H9 (cell line): ENCODE results near the gene MIEF1. TPM values are rescaled to one million over a fixed set of nuclear protein-coding genes. Genes with fewer than 3 reads are reported as not detected.

Experiments used
- DNase-seq: peaks from one replicate; pipeline ENCODE4 v3.0.0-alpha.2; 2017
- H2AFZ ChIP-seq: one replicate; pipeline ENCODE4 v1.6.1; 2013; ENCODE audit warnings: mild to moderate bottlenecking, low read length, control low read depth, moderate library complexity
- H2AK5ac ChIP-seq: 2 replicates; pipeline ENCODE4 v1.6.1; 2013; ENCODE audit warnings: low read length, control low read depth, mixed read lengths; ENCODE audit not compliant: insufficient read length
- H2BK120ac ChIP-seq: one replicate; pipeline ENCODE4 v1.6.1; 2013; ENCODE audit warnings: low read depth, mild to moderate bottlenecking, low read length, control low read depth, inconsistent platforms; ENCODE audit not compliant: poor library complexity, severe bottlenecking
- H2BK12ac ChIP-seq: 2 replicates; pipeline ENCODE4 v1.6.1; 2013; ENCODE audit warnings: low read length, control low read depth, mixed read lengths, low read depth; ENCODE audit not compliant: insufficient read length
- H2BK15ac ChIP-seq: 2 replicates; pipeline ENCODE4 v1.6.1; 2013; ENCODE audit warnings: low read depth, low read length, control low read depth
- H2BK20ac ChIP-seq: one replicate; pipeline ENCODE4 v1.6.1; 2013; ENCODE audit warnings: low read depth, mild to moderate bottlenecking, low read length, control low read depth, inconsistent platforms; ENCODE audit not compliant: poor library complexity, severe bottlenecking
- H2BK5ac ChIP-seq: 2 replicates; pipeline ENCODE4 v1.6.1; 2013; ENCODE audit warnings: low read length, control low read depth, mixed read lengths; ENCODE audit not compliant: insufficient read length
- H3K14ac ChIP-seq: 2 replicates; pipeline ENCODE4 v1.6.1; 2013; ENCODE audit warnings: low read length, control low read depth; ENCODE audit not compliant: insufficient read depth
- H3K18ac ChIP-seq: 2 replicates; pipeline ENCODE4 v1.6.1; 2013; ENCODE audit warnings: low read depth, mild to moderate bottlenecking, mixed read lengths, low read length, control low read depth; ENCODE audit not compliant: insufficient read length
- H3K23ac ChIP-seq: 2 replicates; pipeline ENCODE4 v1.6.1; 2013; ENCODE audit warnings: low read length, control low read depth, mixed read lengths, low read depth; ENCODE audit not compliant: insufficient read length
- H3K23me2 ChIP-seq: 2 replicates; pipeline ENCODE4 v1.6.1; 2013; ENCODE audit warnings: low read depth, mild to moderate bottlenecking, mixed read lengths, low read length, control low read depth; ENCODE audit not compliant: insufficient read length, poor library complexity, severe bottlenecking
- H3K27ac ChIP-seq: 2 replicates; pipeline ENCODE4 v1.5.1; 2013; ENCODE audit warnings: low read length, control low read depth, mixed read lengths, low read depth; ENCODE audit not compliant: insufficient read length
- H3K27me3 ChIP-seq: 2 replicates; pipeline ENCODE4 v1.6.1; 2013; ENCODE audit warnings: low read length, control low read depth, inconsistent platforms; ENCODE audit not compliant: insufficient read depth
- H3K4ac ChIP-seq: 2 replicates; pipeline ENCODE4 v1.6.1; 2013; ENCODE audit warnings: low read depth, mild to moderate bottlenecking, control low read depth, inconsistent platforms, low read length, moderate library complexity
- H3K4me1 ChIP-seq: 2 replicates; pipeline ENCODE4 v1.6.1; 2013; ENCODE audit warnings: low read length, control low read depth, inconsistent platforms; ENCODE audit not compliant: insufficient read depth
- H3K4me2 ChIP-seq: 2 replicates; pipeline ENCODE4 v1.6.1; 2013; ENCODE audit warnings: low read length, control low read depth, mixed read lengths; ENCODE audit not compliant: insufficient read length, insufficient read depth
- H3K56ac ChIP-seq: 2 replicates; pipeline ENCODE4 v1.6.1; 2013; ENCODE audit warnings: low read depth, mild to moderate bottlenecking, mixed read lengths, low read length, control low read depth; ENCODE audit not compliant: insufficient read length
- H3K79me1 ChIP-seq: 2 replicates; pipeline ENCODE4 v1.6.1; 2013; ENCODE audit warnings: low read depth, mild to moderate bottlenecking, moderate library complexity, low read length, control low read depth, inconsistent platforms; ENCODE audit not compliant: insufficient read depth, poor library complexity, severe bottlenecking
- H3K79me2 ChIP-seq: 2 replicates; pipeline ENCODE4 v1.6.1; 2013; ENCODE audit warnings: low read length, control low read depth, inconsistent platforms; ENCODE audit not compliant: insufficient read depth
- H3K9ac ChIP-seq: 2 replicates; pipeline ENCODE4 v1.6.1; 2013; ENCODE audit warnings: low read length, control low read depth, mixed read lengths; ENCODE audit not compliant: insufficient read length; ENCODE audit errors: extremely low read depth
- H3K9me3 ChIP-seq: one replicate; pipeline ENCODE4 v1.6.1; 2013; ENCODE audit warnings: low read depth, low read length, inconsistent platforms; ENCODE audit not compliant: control insufficient read depth
- H3T11ph ChIP-seq: one replicate; pipeline ENCODE4 v1.6.1; 2013; ENCODE audit warnings: mild to moderate bottlenecking, low read length, control low read depth, inconsistent platforms
- H4K20me1 ChIP-seq: one replicate; pipeline ENCODE4 v1.6.1; 2013; ENCODE audit not compliant: control insufficient read depth, insufficient read length, insufficient read depth
- H4K5ac ChIP-seq: 2 replicates; pipeline ENCODE4 v1.6.1; 2013; ENCODE audit warnings: low read depth, mild to moderate bottlenecking, mixed read lengths, low read length, control low read depth; ENCODE audit not compliant: insufficient read length
- H4K8ac ChIP-seq: replicated peaks from 2 replicates; pipeline ENCODE4 v1.6.1; 2013; ENCODE audit warnings: low read length, control low read depth, mixed read lengths, low read depth; ENCODE audit not compliant: insufficient read length
- H4K91ac ChIP-seq: 2 replicates; pipeline ENCODE4 v1.6.1; 2013; ENCODE audit warnings: low read depth, mild to moderate bottlenecking, moderate library complexity, mixed read lengths, low read length, control low read depth; ENCODE audit not compliant: insufficient read length
- H3K27ac Mint-ChIP-seq, 3 experiments: 2 replicates in 2 of 3; 3 replicates in 1 of 3; pipeline ENCODE4 v1.8.0; 2020 to 2021; ENCODE audit warnings: mixed read lengths in 3 of 3, mild to moderate bottlenecking in 1 of 3, moderate library complexity in 1 of 3
- H3K27me3 Mint-ChIP-seq: 2 replicates; pipeline ENCODE4 v1.8.0; 2021; ENCODE audit warnings: low read depth, mild to moderate bottlenecking, moderate library complexity, mixed read lengths
- H3K36me3 Mint-ChIP-seq, 3 experiments: 2 replicates in 2 of 3; 3 replicates in 1 of 3; pipeline ENCODE4 v1.8.0; 2020 to 2021; ENCODE audit warnings: low read depth in 3 of 3, mixed read lengths in 3 of 3; ENCODE audit not compliant: insufficient read depth in 1 of 3
- H3K4me1 Mint-ChIP-seq, 2 experiments: 2 replicates each; pipeline ENCODE4 v1.8.0; 2020; ENCODE audit warnings: mixed read lengths in 2 of 2
- H3K4me3 Mint-ChIP-seq, 2 experiments: 2 replicates in 1 of 2; 3 replicates in 1 of 2; pipeline ENCODE4 v1.8.0; 2020 to 2021; ENCODE audit warnings: mild to moderate bottlenecking in 2 of 2, mixed read lengths in 2 of 2, moderate library complexity in 1 of 2
- H3K9me3 Mint-ChIP-seq, 2 experiments: 2 replicates in 1 of 2; 3 replicates in 1 of 2; pipeline ENCODE4 v1.8.0; 2020; ENCODE audit warnings: mild to moderate bottlenecking in 2 of 2, mixed read lengths in 2 of 2, moderate library complexity in 1 of 2
- CTCF ChIP-seq: fragments of 200-600 bp; sonication (generic); conservative IDR thresholded peaks from 3 replicates; pipeline ENCODE4 v1.8.0; 2021; ENCODE audit warnings: antibody characterized with exemption, mild to moderate bottlenecking
- WGBS: extraction: QIAGEN DNeasy Blood & Tissue Kit; methylation state at CpG from one replicate; pipeline ENCODE4 v1.1.7; 2013; ENCODE audit warnings: missing lambda C conversion rate, low lambda C conversion rate, mixed read lengths; ENCODE audit not compliant: insufficient read length; ENCODE audit errors: extremely low coverage; 5-methylcytosine and 5-hydroxymethylcytosine counted together
- total RNA-seq: library from RNA; stranded (reverse); gene quantifications from 2 replicates; pipeline ENCODE4 v1.2.1, GENCODE V29; 2021

Gene MIEF1
- total RNA-seq, 1 experiment from 2014 or later, result 32.6 TPM

- DNase-seq, result no peak
- Histone ChIP-seq H4K91ac (no peak overlapping the region), H2BK120ac (no peak overlapping the region), H4K20me1 (no peaks in the 10 kb centered on the region), H3K27me3 (peaks cover 6% of the 10 kb centered on the region; the same call in 1 of the 2 replicates), H3K4me2 (no peak overlapping the region), H3K18ac (no peak overlapping the region), H2BK5ac (no peak overlapping the region), H3T11ph (no peak overlapping the region), H3K4me1 (no peaks in the 10 kb centered on the region), H3K23ac (no peak overlapping the region), H4K8ac (no peak overlapping the region), H3K56ac (no peak overlapping the region), H2BK12ac (no peak overlapping the region), H2AFZ (no peak overlapping the region), H3K79me1 (no peaks in the 10 kb centered on the region), H3K23me2 (no peaks in the 10 kb centered on the region), H3K27ac (no peak overlapping the region), H3K9ac (no peak overlapping the region), H3K4ac (no peak overlapping the region), H2BK15ac (no peak overlapping the region), H3K9me3 (no peaks in the 10 kb centered on the region), H2AK5ac (no peak overlapping the region), H3K79me2 (no peaks in the 10 kb centered on the region), H2BK20ac (no peak overlapping the region), H4K5ac (no peak overlapping the region), H3K14ac (no peak overlapping the region)
- Mint-ChIP-seq H3K27ac (no peak overlapping the region), H3K9me3 (peaks cover 7 to 8% of the 10 kb centered on the region in 2 experiments), H3K4me3 (no peak overlapping the region), H3K36me3 (peaks cover 0 to 5% (median 0%) of the 10 kb centered on the region in 3 experiments; a peak in 1 of 7 replicates), H3K4me1 (peaks cover 4 to 11% of the 10 kb centered on the region in 2 experiments), H3K27me3 (peaks cover 6% of the 10 kb centered on the region)
- no peak for TF ChIP-seq CTCF
- WGBS, result no CpG with 5 or more reads among the region's 7 CpGs
Measured at GRCh38 chr22:39563571-39564428, 61.7 kb downstream of the MIEF1 start.
